Colonic mucosa (tissue), 4 donors: Measurements from ENCODE around the gene FABP1. TPM values are rescaled to one million over a fixed set of nuclear protein-coding genes. Genes with fewer than 3 reads are reported as not detected.

Experiments
- DNase-seq: peaks from one replicate; pipeline ENCODE4 v3.0.0-alpha.2; 2020
- H3K27ac ChIP-seq: fragments of 200-600 bp; one replicate; pipeline ENCODE4 v1.8.0; 2021
- H3K27me3 ChIP-seq: fragments of 200-600 bp; one replicate; pipeline ENCODE4 v1.8.0; 2021
- H3K36me3 ChIP-seq: fragments of 200-600 bp; one replicate; pipeline ENCODE4 v1.8.0; 2021
- H3K4me1 ChIP-seq: fragments of 200-600 bp; one replicate; pipeline ENCODE4 v1.8.0; 2021; ENCODE audit warnings: mild to moderate bottlenecking
- H3K4me3 ChIP-seq: fragments of 200-600 bp; one replicate; pipeline ENCODE4 v1.8.0; 2021
- H3K9ac ChIP-seq, 2 donors: one replicate each; pipeline ENCODE4 v1.7.0; 2013; ENCODE audit warnings: control low read depth in 2 of 2, low read depth in 2 of 2, low read length in 2 of 2
- H3K9me3 ChIP-seq: fragments of 200-600 bp; one replicate; pipeline ENCODE4 v1.8.0; 2021
- CTCF ChIP-seq: fragments of 200-600 bp; IDR thresholded peaks from one replicate; pipeline ENCODE4 v1.8.0; 2022; ENCODE audit warnings: antibody characterized with exemption, mild to moderate bottlenecking
- intact Hi-C: fragments of 100-400 bp; cut with DNase I; formaldehyde crosslinking; loops from one replicate; pipeline ENCODE4 v1.14.1; 2022
- microRNA-seq: library from miRNA; unstranded; fragments of <30 nt; microRNA quantifications from one replicate; pipeline ENCODE4, GENCODE V29; 2019
- total RNA-seq, 2 donors: library from RNA; stranded (reverse); fragmentation: NEBNext Ultra II Directional in 1 of 2; extraction: Animal tissue kit (Norgen Biotek cat#: 25700) in 1 of 2; gene quantifications; one replicate each; pipeline ENCODE4 v1.2.1, GENCODE V29; 2021
- donor health status: healthy.
- donor health status: DM: no; HTN: no; CAD: no.
- donor health status: DM: no; HTN: no; CAD: no.

FABP1 gene
- total RNA-seq, 2 donors from 2014 or later = 2,582 to 2,822 TPM

- no peak overlapping the region for H3K27ac ChIP-seq
- no peak overlapping the region for H3K9ac ChIP-seq
- H3K4me3 ChIP-seq = no peak overlapping the region
- no peaks in the 10 kb centered on the region for H3K27me3 ChIP-seq
- TF ChIP-seq CTCF = no peak
- no peaks in the 10 kb centered on the region for H3K36me3 ChIP-seq
- H3K4me1 ChIP-seq = no peaks in the 10 kb centered on the region
- DNase-seq = no peak
- no peaks in the 10 kb centered on the region for H3K9me3 ChIP-seq
- intact Hi-C loops = no loop called here
Observed at GRCh38 chr2:88074150-88074549, 53.7 kb downstream of the FABP1 start.

Small RNAs within 50 kb of the gene (microRNA-seq; reads per million reads assigned to microRNA genes)
- gene MIR4780 = not detected

Other genes with a start within 250 kb of the FABP1 start
- gene RNU2-63P, start 111.5 kb downstream of the FABP1 start, total RNA-seq = 1 to 10 TPM; 2.3 to 5.7 TPM
- gene KRCC1, start 72.3 kb downstream of the FABP1 start, total RNA-seq = 10 to 100 TPM; 45.6 to 75.8 TPM
- gene SMYD1, start 60.2 kb downstream of the FABP1 start, total RNA-seq = 1 to 10 TPM in 1 of 2 donors, not detected in 1; 1.9 TPM
- 10 to 100 TPM; 17.5 to 23.3 TPM for gene THNSL2, start 42.3 kb upstream of the FABP1 start, total RNA-seq